ENCODE data around the gene NAMPT. TPM values are rescaled to one million over a fixed set of nuclear protein-coding genes. Genes with fewer than 3 reads are reported as not detected.

NAMPT gene
- total RNA-seq, 1 experiment from 2014 or later: 80.8 TPM

GRCh38 chr7:106283831-106284713 lies 711 bp downstream of the NAMPT start:
- BruUV-seq (replicated peaks): no TSS peak
- peaks cover 17% of the 10 kb centered on the region for H3K4me1 ChIP-seq (ENCODE audit: control insufficient read depth, insufficient read depth, low read length)
- no peaks in the 10 kb centered on the region for H3K9me3 ChIP-seq (ENCODE audit: control insufficient read depth, insufficient read depth, low read depth, low read length)
- in situ Hi-C loops (cut with HindIII; ENCODE audit: low pct_unique_long_range_greater_than_20kb, low sequenced_read_pairs) (no loop called here), intact Hi-C loops (cut with micrococcal nuclease; ENCODE audit: unreplicated experiment) (loop anchor here (5.0 kb wide), 1 partner anchor 107 kb away; no protein-coding TSS in a partner anchor)
- no peaks in the 10 kb centered on the region for H3K27me3 ChIP-seq (ENCODE audit: control insufficient read depth, insufficient read depth, low read length)
- H3K36me3 ChIP-seq (ENCODE audit: control insufficient read depth, insufficient read depth, low read length): peaks cover 4% of the 10 kb centered on the region
- ATAC-seq (peak; percentile 79), DNase-seq (ENCODE audit: low read depth, low spot score) (peak; percentile 33)
- TF ChIP-seq SIN3A (IDR thresholded peaks at IDR 0.05; ENCODE audit: borderline replicate concordance, insufficient read depth, low read depth, low read length) (no peak), CTCF (IDR thresholded peaks at IDR 0.05) (no peak), TCF7L2 (IDR thresholded peaks at IDR 0.05; ENCODE audit: low read depth, low read length) (no peak), REST (IDR thresholded peaks at IDR 0.05; ENCODE audit: insufficient read depth in 1 of 2, low read depth in 2 of 2, low read length in 1 of 2) (no peak), POLR2AphosphoS5 (IDR thresholded peaks at IDR 0.05; ENCODE audit: low read depth, low read length) (no peak)
- ChIA-PET CTCF (no interaction called here), POLR2A (interaction anchor here (0.5 kb wide), 1 partner anchor 26 kb away, joined by 5 read pairs; no protein-coding TSS in a partner anchor)
- peak overlapping the region; percentile 93 for H3K27ac ChIP-seq (ENCODE audit: low read length)
- H3K4me3 ChIP-seq (ENCODE audit: low read depth in 2 of 2, low read length in 2 of 2): peak overlapping the region; percentile 90 to 93

- Histone ChIP-seq H3K9me3 (ENCODE audit: control insufficient read depth, insufficient read depth, low read depth, low read length) (no peaks in the 10 kb centered on the region), H3K4me1 (ENCODE audit: control insufficient read depth, insufficient read depth, low read length) (peaks cover 17% of the 10 kb centered on the region), H3K27me3 (ENCODE audit: control insufficient read depth, insufficient read depth, low read length) (no peaks in the 10 kb centered on the region), H3K27ac (ENCODE audit: low read length) (peak overlapping the region; percentile 93), H3K36me3 (ENCODE audit: control insufficient read depth, insufficient read depth, low read length) (peaks cover 4% of the 10 kb centered on the region), H3K4me3 (ENCODE audit: low read depth in 2 of 2, low read length in 2 of 2) (peak overlapping the region; percentile 90 to 93)
- TF ChIP-seq REST (IDR thresholded peaks at IDR 0.05; ENCODE audit: insufficient read depth in 1 of 2, low read depth in 2 of 2, low read length in 1 of 2) (no peak), TCF7L2 (IDR thresholded peaks at IDR 0.05; ENCODE audit: low read depth, low read length) (no peak), CTCF (IDR thresholded peaks at IDR 0.05) (no peak), SIN3A (IDR thresholded peaks at IDR 0.05; ENCODE audit: borderline replicate concordance, insufficient read depth, low read depth, low read length) (no peak), POLR2AphosphoS5 (IDR thresholded peaks at IDR 0.05; ENCODE audit: low read depth, low read length) (no peak)
- CTCF ChIA-PET: no interaction called here
- POLR2A ChIA-PET: no interaction called here
- TSS peak; percentile 75 for BruUV-seq (replicated peaks)
- DNase-seq (ENCODE audit: low read depth, low spot score) (no peak), ATAC-seq (no peak)
- intact Hi-C loops (cut with micrococcal nuclease; ENCODE audit: unreplicated experiment) (loop anchor here (5.0 kb wide), 1 partner anchor 106 kb away; no protein-coding TSS in a partner anchor), in situ Hi-C loops (cut with HindIII; ENCODE audit: low pct_unique_long_range_greater_than_20kb, low sequenced_read_pairs) (no loop called here)
Observed at GRCh38 chr7:106283501-106283830, 1.3 kb downstream of the NAMPT start.
